ENCODE data around the gene MYRF. TPM values are rescaled to one million over a fixed set of nuclear protein-coding genes. Genes with fewer than 3 reads are reported as not detected.
A peak's percentile ranks its signal among the peaks of the same experiment; 100 is the strongest.

MYRF gene
- total and polyA plus RNA-seq, 12 donors: 0.13 to 2.6 (median 0.89) TPM

DNA sequence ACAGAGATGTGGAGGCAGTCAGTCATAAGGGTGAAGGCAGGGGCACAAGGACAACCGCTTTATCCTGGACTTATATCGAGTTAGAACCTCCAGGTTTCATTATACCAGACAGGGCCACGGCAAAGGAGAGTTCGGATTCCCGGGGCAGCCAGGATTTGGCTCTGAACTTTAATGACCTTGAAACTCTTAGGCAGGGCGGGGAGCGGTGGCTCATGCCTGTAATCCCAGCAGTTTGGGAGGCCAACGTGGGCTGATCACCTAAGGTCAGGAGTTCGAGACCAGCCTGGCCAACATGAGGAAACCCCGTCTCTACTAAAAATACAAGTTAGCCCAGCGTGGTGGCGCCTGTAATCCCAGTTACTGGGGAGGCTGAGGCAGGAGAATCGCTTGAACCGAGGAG, 1.1 kb upstream of the MYRF start:
- no peaks in the 10 kb centered on the region for H3K27me3 ChIP-seq
- no peak overlapping the region for H3K4me3 ChIP-seq
- peak in 4 of 7 donors; percentile 43 to 60 (median 52) for DNase-seq
- TF ChIP-seq POLR2A (IDR thresholded peaks at IDR 0.05): no peak
- TF ChIP-seq, protein P1, sequence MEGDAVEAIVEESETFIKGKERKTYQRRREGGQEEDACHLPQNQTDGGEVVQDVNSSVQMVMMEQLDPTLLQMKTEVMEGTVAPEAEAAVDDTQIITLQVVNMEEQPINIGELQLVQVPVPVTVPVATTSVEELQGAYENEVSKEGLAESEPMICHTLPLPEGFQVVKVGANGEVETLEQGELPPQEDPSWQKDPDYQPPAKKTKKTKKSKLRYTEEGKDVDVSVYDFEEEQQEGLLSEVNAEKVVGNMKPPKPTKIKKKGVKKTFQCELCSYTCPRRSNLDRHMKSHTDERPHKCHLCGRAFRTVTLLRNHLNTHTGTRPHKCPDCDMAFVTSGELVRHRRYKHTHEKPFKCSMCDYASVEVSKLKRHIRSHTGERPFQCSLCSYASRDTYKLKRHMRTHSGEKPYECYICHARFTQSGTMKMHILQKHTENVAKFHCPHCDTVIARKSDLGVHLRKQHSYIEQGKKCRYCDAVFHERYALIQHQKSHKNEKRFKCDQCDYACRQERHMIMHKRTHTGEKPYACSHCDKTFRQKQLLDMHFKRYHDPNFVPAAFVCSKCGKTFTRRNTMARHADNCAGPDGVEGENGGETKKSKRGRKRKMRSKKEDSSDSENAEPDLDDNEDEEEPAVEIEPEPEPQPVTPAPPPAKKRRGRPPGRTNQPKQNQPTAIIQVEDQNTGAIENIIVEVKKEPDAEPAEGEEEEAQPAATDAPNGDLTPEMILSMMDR (IDR thresholded peaks at IDR 0.05): no peak
- 52 to 72% (median 63%) methylated on average over 13 to 14 of the region's 14 CpGs for WGBS, 4 donors
- peaks cover 6 to 7% of the 10 kb centered on the region in 2 donors for H3K4me1 ChIP-seq (replicated peaks in 1 of 2)
- no peak overlapping the region for H3K27ac ChIP-seq
- H3K36me3 ChIP-seq (replicated peaks in 1 of 2): no peaks in the 10 kb centered on the region
- H3K9me3 ChIP-seq (replicated peaks in 1 of 3): no peaks in the 10 kb centered on the region
- intact Hi-C loops (cut with DNase I): no loop called here

DNA sequence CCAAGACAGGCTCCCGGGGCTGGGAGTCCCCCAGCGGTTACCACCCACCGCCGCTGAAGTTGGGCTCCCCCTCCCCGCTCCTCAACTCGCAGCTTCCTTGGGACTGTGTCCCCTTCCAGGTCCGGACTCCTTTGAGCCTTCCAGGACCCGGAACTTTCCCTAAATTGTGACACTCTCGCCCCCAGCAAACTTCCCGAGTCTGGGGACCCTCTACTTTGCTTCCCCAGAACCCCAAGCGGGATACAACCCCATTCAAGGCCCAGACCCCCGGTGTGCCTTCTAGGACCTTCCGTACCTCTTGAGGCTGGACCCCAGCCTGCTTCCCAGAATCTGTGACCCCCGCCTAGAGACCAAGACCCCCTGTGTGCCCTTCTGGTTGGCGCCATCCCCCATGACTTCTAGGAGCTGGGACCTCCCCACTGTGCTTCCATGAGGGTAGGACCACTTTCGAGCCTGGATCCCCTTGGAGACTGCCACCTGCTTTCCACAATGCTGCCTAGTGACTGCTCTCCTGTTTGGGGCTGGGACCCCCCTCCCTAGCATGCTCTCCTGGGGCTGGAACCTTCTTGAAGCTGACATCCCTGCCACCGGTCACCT, 587 bp downstream of the MYRF start:
- H3K9me3 ChIP-seq (replicated peaks in 1 of 3): no peaks in the 10 kb centered on the region
- peaks cover 3 to 6% of the 10 kb centered on the region in 2 donors for H3K4me1 ChIP-seq (replicated peaks in 1 of 2)
- peak overlapping the region in 1 of 4 donors; percentile 61 for H3K4me3 ChIP-seq
- TF ChIP-seq, protein P1 (IDR thresholded peaks at IDR 0.05): no peak
- no peak for TF ChIP-seq POLR2A (IDR thresholded peaks at IDR 0.05)
- WGBS, 4 donors: 29 to 52% (median 42%) methylated on average over 10 to 17 of the region's 17 CpGs
- H3K36me3 ChIP-seq (replicated peaks in 1 of 2): no peaks in the 10 kb centered on the region
- H3K27me3 ChIP-seq: no peaks in the 10 kb centered on the region
- H3K27ac ChIP-seq: no peak overlapping the region
- intact Hi-C loops (cut with DNase I): no loop called here
- DNase-seq: no peak

DNA sequence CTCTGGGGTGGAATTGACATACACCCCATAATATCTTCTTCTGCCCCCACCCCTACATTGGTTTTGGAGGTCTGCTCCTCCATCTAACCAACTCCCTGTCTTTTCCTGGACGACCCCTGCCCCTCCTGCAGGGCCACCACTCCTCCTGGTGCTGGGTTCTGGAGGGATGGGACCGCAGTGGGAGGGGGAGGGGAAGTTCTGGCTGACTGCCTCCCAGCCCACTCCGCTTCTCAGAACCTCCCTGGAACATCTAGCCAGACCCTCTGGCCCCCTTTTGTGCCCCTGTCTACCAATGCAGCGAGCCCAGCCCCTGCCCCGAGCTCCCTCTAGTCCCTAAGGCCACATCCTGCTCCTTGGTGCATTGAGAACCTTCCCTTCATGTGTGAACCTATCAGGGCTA, 1.2 kb downstream of the MYRF start:
- no peak overlapping the region for H3K4me3 ChIP-seq
- no peak for DNase-seq
- H3K9me3 ChIP-seq (replicated peaks in 1 of 3): no peaks in the 10 kb centered on the region
- TF ChIP-seq POLR2A (IDR thresholded peaks at IDR 0.05): no peak
- TF ChIP-seq, protein P1 (IDR thresholded peaks at IDR 0.05): no peak
- no peak overlapping the region for H3K27ac ChIP-seq
- H3K36me3 ChIP-seq (replicated peaks in 1 of 2): no peaks in the 10 kb centered on the region
- 82 to 95% (median 93%) methylated on average over 5 of the region's 5 CpGs for WGBS, 4 donors
- no peaks in the 10 kb centered on the region for H3K27me3 ChIP-seq
- intact Hi-C loops (cut with DNase I): no loop called here
- H3K4me1 ChIP-seq (replicated peaks in 1 of 2): peaks cover 3 to 6% of the 10 kb centered on the region in 2 donors

DNA sequence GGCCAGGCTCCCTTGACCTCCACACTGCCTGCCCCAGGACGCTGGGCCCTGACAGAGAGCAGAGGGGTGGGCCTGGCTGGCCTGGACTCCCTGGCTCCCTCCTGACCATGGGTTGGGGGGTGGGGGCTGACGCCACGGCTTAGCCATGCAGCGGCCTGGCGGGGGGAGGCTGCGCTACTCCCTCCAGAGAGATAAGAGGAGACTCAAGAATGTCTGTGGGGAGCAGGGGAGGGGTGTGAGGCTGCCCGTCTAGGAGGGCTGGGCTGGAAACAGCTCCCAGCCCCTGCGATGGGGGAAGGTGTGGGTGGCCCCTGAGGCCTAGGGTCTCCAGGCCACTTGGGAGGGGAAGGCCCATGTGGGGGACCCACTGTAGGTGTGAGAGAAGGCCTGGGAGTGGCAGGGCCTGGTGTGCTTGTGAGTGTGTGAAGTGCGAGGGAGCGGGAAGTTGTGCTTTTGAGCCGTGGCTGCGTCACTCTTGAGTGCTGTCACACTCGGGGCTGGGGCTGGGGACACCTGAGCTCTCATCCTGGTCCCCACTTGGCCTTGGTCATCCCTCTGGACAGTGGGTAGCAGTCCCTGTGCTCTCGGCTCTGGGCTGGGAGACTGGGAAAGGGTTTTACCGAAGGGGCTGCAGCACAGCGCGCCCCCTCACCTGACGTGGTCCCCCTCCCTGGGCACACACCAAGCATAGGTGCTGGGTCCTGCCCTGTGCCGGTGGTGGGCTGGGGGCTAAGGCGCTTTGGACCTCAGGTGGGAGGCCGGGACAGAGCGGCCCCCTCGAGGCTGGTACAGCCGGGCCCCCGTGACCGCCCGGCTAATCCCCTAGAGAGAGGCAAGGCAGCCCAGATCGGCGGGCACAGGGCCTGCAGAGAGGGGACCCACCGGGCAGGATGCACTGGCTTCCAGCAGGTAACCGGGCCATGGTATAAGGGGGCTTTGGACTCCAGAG, 2.4 kb downstream of the MYRF start:
- no peak for DNase-seq
- Histone ChIP-seq H3K9me3 (replicated peaks in 1 of 3) (no peaks in the 10 kb centered on the region), H3K27ac (no peak overlapping the region), H3K36me3 (replicated peaks in 1 of 2) (no peaks in the 10 kb centered on the region), H3K4me3 (no peak overlapping the region), H3K4me1 (replicated peaks in 1 of 2) (peaks cover 3 to 6% of the 10 kb centered on the region in 2 donors), H3K27me3 (no peaks in the 10 kb centered on the region)
- intact Hi-C loops (cut with DNase I): no loop called here
- TF ChIP-seq POLR2A (IDR thresholded peaks at IDR 0.05): no peak
- TF ChIP-seq, protein P1 (IDR thresholded peaks at IDR 0.05): no peak
- WGBS, 4 donors: 80 to 91% (median 87%) methylated on average over 7 to 31 of the region's 31 CpGs

Measured in adrenal gland (tissue), 12 donors.